Amygdala (tissue), 56 donors: ENCODE data around the gene CLIP2.
A peak's percentile ranks its signal among the peaks of the same experiment; 100 is the strongest.
"Not testable (repeated sequence)": the region's sequence is repeated elsewhere in the genome, so short reads cannot be mapped to it uniquely, and the experiment has no call there.

Source experiments
- DNase-seq, 56 donors: peaks; one replicate each; lab custom pipeline; 2025; lab: John Stamatoyannopoulos, UW

Gene CLIP2

DNA sequence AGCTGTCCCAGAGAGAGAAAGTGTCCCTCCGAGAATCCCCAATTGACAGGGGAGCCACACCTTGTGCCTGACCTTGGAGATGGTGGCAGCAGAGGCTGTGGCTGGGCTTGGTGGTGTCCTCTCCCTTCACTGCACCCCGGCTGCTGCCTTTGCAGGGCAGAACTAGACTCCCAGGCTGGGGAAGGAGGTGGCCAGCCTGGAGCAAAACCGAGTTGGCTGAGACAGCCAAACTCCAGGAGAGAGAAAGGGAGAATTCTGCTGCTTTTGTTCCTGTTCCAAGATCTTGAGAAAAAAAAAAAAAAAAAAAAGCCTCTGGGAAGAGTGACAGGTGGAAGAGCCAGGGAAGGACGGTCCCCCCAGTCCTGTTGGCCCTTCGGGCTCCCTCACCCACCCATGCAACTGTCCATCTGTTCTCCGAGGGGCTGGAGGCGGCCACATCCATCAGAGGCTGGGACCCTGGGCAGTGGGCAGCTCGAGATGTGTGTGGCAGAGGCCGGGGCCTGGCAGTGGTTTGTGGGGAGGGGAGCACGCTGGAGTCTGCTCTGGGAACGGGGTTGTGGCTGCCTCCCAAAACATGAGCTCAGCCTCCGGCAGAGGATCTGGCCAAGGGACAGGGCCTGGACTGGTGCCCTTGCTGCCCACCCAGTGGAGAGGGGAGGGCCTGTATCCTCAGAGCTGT is 35.5 kb downstream of the CLIP2 start:
- peak in 53 of 56 donors; percentile 23 to 85 (median 65) for DNase-seq

DNA sequence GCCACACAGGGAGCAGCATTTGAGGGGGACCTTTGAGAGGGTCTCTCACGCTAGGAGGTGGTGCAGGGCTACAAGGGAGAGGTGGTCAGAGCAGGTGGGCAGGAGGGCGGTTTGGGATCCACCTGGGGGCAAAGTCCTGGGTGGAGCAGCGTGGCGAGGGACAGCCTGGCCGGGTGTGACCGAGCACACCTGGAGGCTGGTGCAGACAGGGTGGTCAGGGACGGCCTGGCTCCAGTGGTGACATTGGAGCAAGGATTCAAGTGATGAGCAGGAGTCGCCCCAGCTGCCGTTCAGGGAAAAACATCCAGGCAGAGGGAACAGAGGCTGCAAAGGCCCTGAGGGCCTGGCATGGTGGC is 36.0 kb downstream of the CLIP2 start:
- no peak for DNase-seq

GRCh38 chr7:74329225-74329624 is 40.0 kb downstream of the CLIP2 start:
- no peak for DNase-seq

GRCh38 chr7:74332373-74333176 is 43.4 kb downstream of the CLIP2 start:
- no peak for DNase-seq

- DNase-seq = no peak
These were observed 44.8 kb downstream of the CLIP2 start for GRCh38 chr7:74334030-74334429.

DNA sequence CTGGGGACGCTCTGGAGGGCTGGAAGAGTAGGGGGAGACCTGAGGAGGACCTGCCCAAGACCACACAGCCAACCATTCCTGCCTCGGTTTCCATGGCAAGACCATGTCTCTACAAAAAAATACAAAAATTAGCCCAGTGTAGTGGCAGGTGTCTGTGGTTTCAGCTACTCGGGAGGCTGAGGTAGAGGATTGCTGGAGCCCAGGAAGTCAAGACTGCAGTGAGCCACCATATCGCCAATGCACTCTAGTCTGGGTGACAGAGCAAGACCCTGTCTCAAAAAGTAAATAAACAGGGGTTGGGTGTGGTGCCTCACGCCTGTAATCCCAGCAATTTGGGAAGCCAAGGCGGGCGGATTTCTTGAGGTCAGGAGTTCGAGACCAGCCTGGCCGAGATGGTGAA is 48.7 kb downstream of the CLIP2 start:
- DNase-seq = no peak

GRCh38 chr7:74338366-74339108 is 49.3 kb downstream of the CLIP2 start:
- no peak for DNase-seq

- DNase-seq = not testable (repeated sequence)
These were observed 50.4 kb downstream of the CLIP2 start for GRCh38 chr7:74339648-74340047.

GRCh38 chr7:74343281-74344131 is 54.3 kb downstream of the CLIP2 start:
- no peak for DNase-seq

DNA sequence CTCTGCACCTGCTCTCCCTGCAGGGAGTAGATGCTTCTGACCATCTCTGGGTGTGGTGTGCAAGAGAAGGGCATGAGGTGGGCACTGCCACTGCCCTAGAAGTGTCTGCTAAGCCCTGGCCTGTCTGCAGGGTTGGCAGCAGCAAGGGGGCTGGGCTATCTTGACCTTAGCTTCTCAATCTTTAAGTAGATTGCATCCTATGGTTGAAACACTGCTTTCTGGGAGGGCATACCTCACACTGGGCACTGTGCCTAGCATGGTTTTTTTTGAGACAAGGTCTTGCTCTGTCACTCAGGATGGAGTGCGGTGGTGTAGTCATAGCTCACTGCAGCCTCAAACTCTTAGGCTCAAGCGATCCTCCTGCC is 54.9 kb downstream of the CLIP2 start:
- DNase-seq = no peak

GRCh38 chr7:74344786-74345185 is 55.6 kb downstream of the CLIP2 start:
- no peak for DNase-seq

GRCh38 chr7:74345970-74346369 is 56.8 kb downstream of the CLIP2 start:
- no peak for DNase-seq

- no peak for DNase-seq
These were observed 60.4 kb downstream of the CLIP2 start for GRCh38 chr7:74349621-74350020.

- DNase-seq = no peak
These were observed 61.5 kb downstream of the CLIP2 start for GRCh38 chr7:74350751-74351150.

- peak in 1 of 56 donors; percentile 4 for DNase-seq
These were observed 62.6 kb downstream of the CLIP2 start for GRCh38 chr7:74351836-74352235.

GRCh38 chr7:74352551-74353138 is 63.4 kb downstream of the CLIP2 start:
- not testable (repeated sequence) for DNase-seq

DNA sequence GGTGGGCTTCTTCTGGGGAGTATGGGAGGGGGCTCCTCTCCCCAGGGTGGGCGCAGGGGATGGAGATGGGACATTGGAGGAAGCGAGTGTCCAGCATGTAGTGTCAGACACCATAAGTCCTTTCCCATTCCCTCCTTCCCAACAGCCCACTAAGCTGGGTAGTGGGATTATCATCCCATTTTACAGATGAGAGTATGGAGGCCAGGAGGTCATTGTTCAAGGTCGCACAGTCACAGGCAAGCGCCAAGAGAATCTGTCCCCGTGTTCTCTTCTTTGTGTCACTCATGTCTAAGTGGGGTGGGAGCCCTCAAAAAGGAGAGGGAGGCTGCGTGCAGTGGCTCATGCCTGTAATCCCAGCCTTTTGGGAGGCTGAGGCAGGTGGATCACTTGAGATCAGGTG is 64.8 kb downstream of the CLIP2 start:
- DNase-seq = no peak

DNA sequence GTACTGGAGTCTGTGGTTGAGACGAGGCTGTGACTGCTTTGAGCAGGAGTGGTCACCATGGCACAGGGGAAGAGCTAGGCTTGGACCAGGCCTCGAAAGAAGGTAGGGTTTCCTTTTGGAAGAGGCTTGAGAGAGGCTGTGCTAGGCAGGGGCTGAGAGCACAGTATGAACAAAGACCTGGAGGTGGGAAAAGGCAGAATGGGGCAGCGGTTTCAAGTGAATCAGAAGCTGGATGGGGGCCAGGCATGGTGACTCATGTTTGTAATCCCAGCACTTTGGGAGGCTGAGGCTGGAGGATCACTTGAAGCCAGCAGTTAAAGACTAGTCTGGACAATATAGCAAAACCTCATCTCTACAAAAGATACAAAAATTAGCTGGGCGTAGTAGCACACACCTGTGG is 65.9 kb downstream of the CLIP2 start:
- DNase-seq = peak in 5 of 56 donors; percentile 3 to 39 (median 22)

DNA sequence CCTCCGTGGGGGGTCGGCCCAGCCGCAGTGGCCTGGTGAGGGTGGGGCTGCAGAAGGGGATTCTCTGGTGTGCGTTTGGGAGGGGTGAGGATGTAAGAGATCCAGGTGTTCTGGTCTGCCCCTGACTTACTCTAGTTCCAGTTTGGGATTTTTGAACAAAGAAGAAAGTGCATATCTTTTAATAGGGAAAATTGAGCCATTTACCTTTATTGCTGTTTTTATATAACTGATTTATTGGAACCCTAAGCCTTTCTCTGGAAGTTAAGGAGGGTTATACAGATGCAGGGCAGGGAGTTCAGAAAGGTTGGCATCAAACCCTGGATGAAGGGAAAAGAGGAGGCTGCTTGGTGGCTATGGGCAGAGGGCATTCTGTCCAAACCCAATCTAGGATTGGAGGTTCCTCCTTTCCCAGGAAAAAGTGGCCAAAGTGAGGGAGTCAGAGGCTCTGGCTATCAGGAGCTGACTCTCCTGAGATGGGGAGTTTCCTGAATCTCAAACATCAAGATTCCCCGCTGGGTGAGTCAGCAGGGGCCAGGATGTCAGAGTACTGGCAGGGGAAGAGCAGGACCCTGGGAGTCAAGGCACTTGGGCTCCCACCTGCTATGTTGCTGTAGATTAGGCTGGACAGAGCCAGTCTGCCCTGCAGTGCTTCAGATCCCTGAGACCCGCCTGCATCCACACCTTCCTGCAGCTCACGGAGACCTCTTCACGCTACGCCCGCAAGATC is 67.5 kb downstream of the CLIP2 start:
- DNase-seq = no peak
